DOHH2 (cell line): ENCODE data around the gene TBCK.

Source experiments
- H3F3A ChIP-seq: fragments of 200-600 bp; sonication (generic), shearing (Covaris generic); 2 replicates; pipeline ENCODE4 v1.6.0; 2016; ENCODE audit warnings: antibody characterized with exemption, mild to moderate bottlenecking; ENCODE audit not compliant: control insufficient read depth, insufficient read depth
- H3K27ac ChIP-seq: fragments of 200-600 bp; sonication (generic); 2 replicates; pipeline ENCODE4 v1.5.1; 2014; ENCODE audit warnings: low read depth, mild to moderate bottlenecking, low read length, moderate library complexity
- H3K27me3 ChIP-seq: fragments of 200-600 bp; sonication (generic); 2 replicates; pipeline ENCODE4 v1.6.1; 2014; ENCODE audit warnings: mild to moderate bottlenecking, low read length, mixed read lengths; ENCODE audit not compliant: control insufficient read depth
- H3K36me3 ChIP-seq: fragments of 200-600 bp; sonication (generic); 2 replicates; pipeline ENCODE4 v1.6.1; 2014; ENCODE audit warnings: mild to moderate bottlenecking, low read length, moderate library complexity, mixed read lengths; ENCODE audit not compliant: control insufficient read depth
- H3K4me1 ChIP-seq: fragments of 200-600 bp; sonication (generic); 2 replicates; pipeline ENCODE4 v1.6.1; 2014; ENCODE audit warnings: mild to moderate bottlenecking, low read length, mixed read lengths; ENCODE audit not compliant: control insufficient read depth
- H3K4me2 ChIP-seq: fragments of 200-600 bp; sonication (generic); 2 replicates; pipeline ENCODE4 v1.6.0; 2014; ENCODE audit warnings: mild to moderate bottlenecking, low read length, moderate library complexity
- H3K4me3 ChIP-seq: fragments of 200-600 bp; sonication (generic); 2 replicates; pipeline ENCODE4 v1.5.1; 2014; ENCODE audit warnings: mild to moderate bottlenecking, low read length, mixed read lengths
- H3K79me2 ChIP-seq: fragments of 200-600 bp; sonication (generic); 2 replicates; pipeline ENCODE4 v1.6.1; 2014; ENCODE audit warnings: mild to moderate bottlenecking, low read length, mixed read lengths; ENCODE audit not compliant: control insufficient read depth
- H3K9me2 ChIP-seq: fragments of 200-600 bp; sonication (generic); replicated peaks from 2 replicates; pipeline ENCODE4 v1.6.1; 2014; ENCODE audit warnings: mild to moderate bottlenecking, low read length, mixed read lengths; ENCODE audit not compliant: control insufficient read depth
- H3K9me3 ChIP-seq: fragments of 200-600 bp; sonication (generic); 2 replicates; pipeline ENCODE4 v1.6.1; 2014; ENCODE audit warnings: antibody characterized with exemption, low read length, mixed read lengths; ENCODE audit not compliant: control insufficient read depth, insufficient read depth
- H4K20me1 ChIP-seq: fragments of 200-600 bp; sonication (generic); 2 replicates; pipeline ENCODE4 v1.6.0; 2014; ENCODE audit warnings: low read depth, mild to moderate bottlenecking, antibody characterized with exemption, low read length, moderate library complexity; ENCODE audit not compliant: control insufficient read depth, insufficient read depth
- EZH2phosphoT487 ChIP-seq: fragments of 200-600 bp; sonication (generic); IDR thresholded peaks from 2 replicates; pipeline ENCODE4 v1.6.1; 2017; ENCODE audit warnings: borderline replicate concordance, mild to moderate bottlenecking, antibody characterized with exemption, low read length, moderate library complexity, mixed read lengths
- TF ChIP-seq, protein P1 (sequence below): fragments of 200-600 bp; sonication (generic); IDR thresholded peaks from one replicate; pipeline ENCODE4 v1.5.1; 2014; ENCODE audit warnings: antibody characterized with exemption, mild to moderate bottlenecking, low read depth, low read length; ENCODE audit not compliant: poor library complexity, severe bottlenecking

Gene TBCK

DNA sequence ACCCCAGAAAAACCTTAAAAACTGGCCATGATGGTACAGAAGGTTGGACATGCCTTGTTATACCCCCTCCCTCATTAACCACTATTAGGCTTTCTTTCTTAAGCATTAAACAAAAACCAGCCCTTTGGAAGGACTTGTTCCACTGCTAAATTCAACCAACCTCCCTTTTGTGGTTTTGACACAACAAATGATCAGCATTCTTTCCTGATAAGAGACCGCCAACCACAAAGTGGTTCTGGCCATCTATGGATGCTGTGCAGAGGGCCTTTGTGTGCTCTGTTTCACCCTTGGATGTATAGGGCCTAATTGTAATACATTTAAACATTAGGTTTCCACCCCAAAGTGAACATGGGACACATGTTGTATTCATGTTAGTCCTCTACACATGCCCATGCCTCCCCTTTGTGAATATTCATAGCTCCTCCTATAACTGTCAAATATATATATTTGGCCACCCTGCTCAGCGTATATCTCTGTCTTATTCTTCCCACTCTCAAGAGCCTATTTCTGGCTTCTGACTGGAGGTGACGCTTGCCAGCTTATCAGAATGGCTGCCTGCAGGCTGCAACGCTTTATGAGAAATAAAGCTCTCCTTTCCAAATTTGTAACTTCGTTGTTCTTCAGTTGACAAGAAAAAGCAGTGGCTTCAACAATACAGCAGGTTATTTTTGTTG is 294.1 kb downstream of the TBCK start:
- H3F3A ChIP-seq: no peaks in the 10 kb centered on the region
- H3K4me3 ChIP-seq: no peak overlapping the region
- no peak for TF ChIP-seq EZH2phosphoT487
- TF ChIP-seq, protein P1, sequence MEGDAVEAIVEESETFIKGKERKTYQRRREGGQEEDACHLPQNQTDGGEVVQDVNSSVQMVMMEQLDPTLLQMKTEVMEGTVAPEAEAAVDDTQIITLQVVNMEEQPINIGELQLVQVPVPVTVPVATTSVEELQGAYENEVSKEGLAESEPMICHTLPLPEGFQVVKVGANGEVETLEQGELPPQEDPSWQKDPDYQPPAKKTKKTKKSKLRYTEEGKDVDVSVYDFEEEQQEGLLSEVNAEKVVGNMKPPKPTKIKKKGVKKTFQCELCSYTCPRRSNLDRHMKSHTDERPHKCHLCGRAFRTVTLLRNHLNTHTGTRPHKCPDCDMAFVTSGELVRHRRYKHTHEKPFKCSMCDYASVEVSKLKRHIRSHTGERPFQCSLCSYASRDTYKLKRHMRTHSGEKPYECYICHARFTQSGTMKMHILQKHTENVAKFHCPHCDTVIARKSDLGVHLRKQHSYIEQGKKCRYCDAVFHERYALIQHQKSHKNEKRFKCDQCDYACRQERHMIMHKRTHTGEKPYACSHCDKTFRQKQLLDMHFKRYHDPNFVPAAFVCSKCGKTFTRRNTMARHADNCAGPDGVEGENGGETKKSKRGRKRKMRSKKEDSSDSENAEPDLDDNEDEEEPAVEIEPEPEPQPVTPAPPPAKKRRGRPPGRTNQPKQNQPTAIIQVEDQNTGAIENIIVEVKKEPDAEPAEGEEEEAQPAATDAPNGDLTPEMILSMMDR: no peak
- no peak overlapping the region for H3K4me2 ChIP-seq
- H3K9me3 ChIP-seq: no peaks in the 10 kb centered on the region
- no peaks in the 10 kb centered on the region for H3K36me3 ChIP-seq
- H4K20me1 ChIP-seq: no peaks in the 10 kb centered on the region
- H3K79me2 ChIP-seq: no peaks in the 10 kb centered on the region
- H3K9me2 ChIP-seq: no peaks in the 10 kb centered on the region
- no peak overlapping the region for H3K27ac ChIP-seq
- H3K27me3 ChIP-seq: no peaks in the 10 kb centered on the region
- no peaks in the 10 kb centered on the region for H3K4me1 ChIP-seq

DNA sequence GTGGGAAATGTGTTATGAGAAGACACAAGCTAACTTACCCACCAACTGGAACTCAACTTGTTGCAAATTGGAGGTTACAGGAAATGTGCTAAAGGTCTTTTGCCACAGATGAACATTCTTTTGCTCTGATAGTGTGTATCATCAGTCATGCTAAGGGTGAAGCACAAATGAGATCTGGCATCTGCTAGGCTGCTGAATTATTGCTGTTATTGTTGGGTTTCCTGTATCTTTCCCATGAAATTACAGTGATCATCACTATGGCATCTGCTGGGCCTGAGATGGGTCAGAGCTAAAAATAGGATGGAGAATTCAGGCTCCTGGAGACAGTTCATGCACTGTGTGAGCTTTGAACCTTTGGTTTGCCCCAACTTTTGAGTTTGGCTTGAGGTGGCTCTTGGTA is 296.2 kb downstream of the TBCK start:
- H3K9me2 ChIP-seq: no peaks in the 10 kb centered on the region
- H3K36me3 ChIP-seq: no peaks in the 10 kb centered on the region
- no peak overlapping the region for H3K27ac ChIP-seq
- H3K4me1 ChIP-seq: no peaks in the 10 kb centered on the region
- no peaks in the 10 kb centered on the region for H3K27me3 ChIP-seq
- no peaks in the 10 kb centered on the region for H4K20me1 ChIP-seq
- no peaks in the 10 kb centered on the region for H3K9me3 ChIP-seq
- no peak overlapping the region for H3K4me3 ChIP-seq
- no peaks in the 10 kb centered on the region for H3K79me2 ChIP-seq
- no peaks in the 10 kb centered on the region for H3F3A ChIP-seq
- no peak overlapping the region for H3K4me2 ChIP-seq
- TF ChIP-seq, protein P1: no peak
- no peak for TF ChIP-seq EZH2phosphoT487

DNA sequence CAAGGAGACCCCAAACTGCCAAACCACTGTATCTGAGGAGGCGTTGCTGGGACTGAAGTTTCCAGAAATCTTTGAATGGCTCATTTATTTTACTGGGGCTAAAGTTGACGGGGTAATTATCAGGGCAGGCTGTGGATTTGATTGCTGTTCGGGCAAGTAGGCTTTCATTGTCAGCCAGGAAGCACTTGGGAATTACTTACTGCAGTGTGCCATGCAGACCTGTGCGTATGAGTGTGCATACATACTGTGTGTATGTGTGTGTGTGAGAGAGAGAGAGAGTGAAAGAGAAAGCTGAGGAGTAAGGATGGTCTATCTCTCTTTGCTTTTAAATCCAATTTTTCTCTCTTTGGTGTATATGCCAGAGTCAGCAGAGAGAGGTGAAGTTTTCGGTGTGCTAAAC is 298.0 kb downstream of the TBCK start:
- no peaks in the 10 kb centered on the region for H3F3A ChIP-seq
- H3K9me3 ChIP-seq: no peaks in the 10 kb centered on the region
- no peak for TF ChIP-seq EZH2phosphoT487
- TF ChIP-seq, protein P1: no peak
- H3K27ac ChIP-seq: no peak overlapping the region
- H3K79me2 ChIP-seq: no peaks in the 10 kb centered on the region
- H3K36me3 ChIP-seq: no peaks in the 10 kb centered on the region
- no peaks in the 10 kb centered on the region for H3K4me1 ChIP-seq
- H3K27me3 ChIP-seq: no peaks in the 10 kb centered on the region
- no peak overlapping the region for H3K4me2 ChIP-seq
- no peaks in the 10 kb centered on the region for H3K9me2 ChIP-seq
- H3K4me3 ChIP-seq: no peak overlapping the region
- H4K20me1 ChIP-seq: no peaks in the 10 kb centered on the region
